Neutrophil (primary cell): ENCODE data around the gene HIVEP3.

Source experiments
- H3K27ac ChIP-seq: fragments of 200-600 bp; sonication (generic); 2 replicates; pipeline ENCODE4 v1.5.1; 2016; ENCODE audit warnings: mild to moderate bottlenecking, moderate library complexity
- H3K27me3 ChIP-seq: fragments of 200-600 bp; sonication (generic); 2 replicates; pipeline ENCODE4 v1.6.0; 2016; ENCODE audit warnings: mild to moderate bottlenecking
- H3K36me3 ChIP-seq: fragments of 200-600 bp; sonication (generic); 2 replicates; pipeline ENCODE4 v1.5.1; 2017
- H3K4me1 ChIP-seq, 2 experiments: fragments of 200-600 bp in 1 of 2; sonication (generic) in 1 of 2; 1 replicate in 1 of 2; 2 replicates in 1 of 2; pipeline versions ENCODE4 v1.5.1 to v1.6.1; 2013 to 2016; ENCODE audit warnings: low read depth in 1 of 2, low read length in 1 of 2, mild to moderate bottlenecking in 1 of 2, moderate library complexity in 1 of 2; ENCODE audit not compliant: control insufficient read depth in 1 of 2, insufficient read depth in 1 of 2
- H3K4me3 ChIP-seq, 2 experiments: fragments of 200-600 bp in 1 of 2; sonication (generic) in 1 of 2; 1 replicate in 1 of 2; 2 replicates in 1 of 2; pipeline ENCODE4 v1.5.1; 2013 to 2016; ENCODE audit warnings: low read depth in 1 of 2, low read length in 1 of 2, mild to moderate bottlenecking in 1 of 2, moderate library complexity in 1 of 2
- H3K9me3 ChIP-seq: fragments of 200-600 bp; sonication (generic); 2 replicates; pipeline ENCODE4 v1.5.1; 2016
- TF ChIP-seq, protein P1 (sequence below): fragments of 200-600 bp; sonication (generic); IDR thresholded peaks from 2 replicates; pipeline ENCODE4 v1.5.1; 2016; ENCODE audit warnings: antibody characterized with exemption

HIVEP3 gene

DNA sequence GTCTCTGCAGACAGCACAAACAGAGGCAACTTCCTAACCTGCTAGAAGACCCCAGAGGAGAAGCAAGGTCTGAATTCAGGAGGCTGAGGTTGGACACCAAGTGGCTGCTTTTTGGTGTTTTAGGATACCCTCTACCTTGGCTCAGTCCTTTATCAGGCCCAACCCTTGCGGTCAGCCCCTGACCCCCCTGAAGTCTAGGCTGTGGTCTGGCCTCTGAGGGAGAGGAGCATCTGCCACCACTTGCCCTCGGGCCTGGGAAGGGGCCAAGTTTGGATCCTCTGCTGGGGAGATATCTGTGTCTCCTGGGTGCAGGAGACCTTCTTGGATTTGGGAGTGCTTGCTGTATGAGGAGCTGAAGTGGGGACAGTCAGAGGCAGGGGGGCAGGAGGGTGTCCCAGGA, 455.2 kb downstream of the HIVEP3 start:
- Histone ChIP-seq H3K27ac (no peak overlapping the region), H3K4me1 (no peaks in the 10 kb centered on the region), H3K4me3 (no peak overlapping the region), H3K9me3 (no peaks in the 10 kb centered on the region), H3K27me3 (no peaks in the 10 kb centered on the region), H3K36me3 (no peaks in the 10 kb centered on the region)
- TF ChIP-seq, protein P1, sequence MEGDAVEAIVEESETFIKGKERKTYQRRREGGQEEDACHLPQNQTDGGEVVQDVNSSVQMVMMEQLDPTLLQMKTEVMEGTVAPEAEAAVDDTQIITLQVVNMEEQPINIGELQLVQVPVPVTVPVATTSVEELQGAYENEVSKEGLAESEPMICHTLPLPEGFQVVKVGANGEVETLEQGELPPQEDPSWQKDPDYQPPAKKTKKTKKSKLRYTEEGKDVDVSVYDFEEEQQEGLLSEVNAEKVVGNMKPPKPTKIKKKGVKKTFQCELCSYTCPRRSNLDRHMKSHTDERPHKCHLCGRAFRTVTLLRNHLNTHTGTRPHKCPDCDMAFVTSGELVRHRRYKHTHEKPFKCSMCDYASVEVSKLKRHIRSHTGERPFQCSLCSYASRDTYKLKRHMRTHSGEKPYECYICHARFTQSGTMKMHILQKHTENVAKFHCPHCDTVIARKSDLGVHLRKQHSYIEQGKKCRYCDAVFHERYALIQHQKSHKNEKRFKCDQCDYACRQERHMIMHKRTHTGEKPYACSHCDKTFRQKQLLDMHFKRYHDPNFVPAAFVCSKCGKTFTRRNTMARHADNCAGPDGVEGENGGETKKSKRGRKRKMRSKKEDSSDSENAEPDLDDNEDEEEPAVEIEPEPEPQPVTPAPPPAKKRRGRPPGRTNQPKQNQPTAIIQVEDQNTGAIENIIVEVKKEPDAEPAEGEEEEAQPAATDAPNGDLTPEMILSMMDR, result no peak

DNA sequence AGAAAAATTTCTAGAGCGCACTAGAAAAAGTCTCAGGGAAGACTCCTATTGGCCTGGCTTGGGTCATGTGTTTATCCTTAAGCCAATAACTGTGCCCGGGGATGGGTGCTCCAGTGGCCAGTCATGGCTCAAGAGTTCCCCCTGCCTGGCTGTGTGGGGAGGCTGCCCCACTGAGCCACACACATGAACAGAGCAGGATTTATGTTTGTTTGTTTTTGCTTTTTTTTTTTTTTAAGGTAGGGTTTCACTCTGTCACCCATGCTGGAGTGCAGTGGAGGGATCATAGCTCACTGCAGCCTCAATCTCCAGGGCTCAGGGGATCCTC, 456.1 kb downstream of the HIVEP3 start:
- TF ChIP-seq, protein P1, result no peak
- H3K4me1 ChIP-seq, result no peaks in the 10 kb centered on the region
- H3K27ac ChIP-seq, result no peak overlapping the region
- no peaks in the 10 kb centered on the region for H3K9me3 ChIP-seq
- no peak overlapping the region for H3K4me3 ChIP-seq
- no peaks in the 10 kb centered on the region for H3K36me3 ChIP-seq
- no peaks in the 10 kb centered on the region for H3K27me3 ChIP-seq

DNA sequence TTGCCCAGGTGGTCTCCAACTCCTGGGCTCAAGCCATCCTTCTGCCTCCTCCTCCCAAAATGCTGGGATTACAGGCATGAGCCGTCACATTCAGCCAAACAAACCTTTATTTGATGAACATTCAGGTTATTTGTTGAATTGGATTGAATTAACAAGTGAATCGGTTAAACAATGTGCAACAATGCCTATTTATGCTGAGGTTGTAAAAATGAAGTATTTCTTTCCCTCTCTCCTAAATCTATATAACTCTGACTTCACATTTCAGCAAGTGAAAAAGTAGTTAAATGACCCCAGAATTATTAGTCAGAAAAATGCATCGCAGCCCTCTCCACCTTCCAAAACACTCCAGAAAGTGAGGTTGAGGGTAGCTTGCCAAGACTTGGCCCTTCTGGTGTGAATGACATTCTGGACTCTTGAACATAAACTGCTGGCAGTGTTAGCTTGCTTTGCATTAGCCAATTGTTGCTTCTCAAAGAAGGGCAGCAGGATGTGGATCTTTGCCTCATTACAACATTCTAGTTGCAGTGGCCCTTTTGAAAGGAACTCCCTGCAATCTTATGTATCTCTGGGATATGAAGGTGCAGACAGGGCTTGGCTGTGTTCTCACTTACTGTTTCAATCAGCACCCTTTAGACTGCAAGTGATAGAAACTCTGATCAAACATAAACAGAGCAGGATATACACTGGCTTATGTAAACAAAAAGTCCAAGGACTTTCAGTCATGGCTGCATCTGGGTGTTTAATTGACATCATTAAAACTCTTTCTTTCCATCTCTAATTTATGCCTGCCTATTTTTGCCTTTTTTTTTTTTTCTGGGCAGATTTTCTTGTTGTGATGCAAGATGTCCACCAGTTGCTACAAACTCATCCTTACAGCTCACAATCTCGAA, 456.7 kb downstream of the HIVEP3 start:
- Histone ChIP-seq H3K4me1 (no peaks in the 10 kb centered on the region), H3K27ac (no peak overlapping the region), H3K27me3 (no peaks in the 10 kb centered on the region), H3K4me3 (no peak overlapping the region), H3K9me3 (no peaks in the 10 kb centered on the region), H3K36me3 (no peaks in the 10 kb centered on the region)
- TF ChIP-seq, protein P1, result no peak

DNA sequence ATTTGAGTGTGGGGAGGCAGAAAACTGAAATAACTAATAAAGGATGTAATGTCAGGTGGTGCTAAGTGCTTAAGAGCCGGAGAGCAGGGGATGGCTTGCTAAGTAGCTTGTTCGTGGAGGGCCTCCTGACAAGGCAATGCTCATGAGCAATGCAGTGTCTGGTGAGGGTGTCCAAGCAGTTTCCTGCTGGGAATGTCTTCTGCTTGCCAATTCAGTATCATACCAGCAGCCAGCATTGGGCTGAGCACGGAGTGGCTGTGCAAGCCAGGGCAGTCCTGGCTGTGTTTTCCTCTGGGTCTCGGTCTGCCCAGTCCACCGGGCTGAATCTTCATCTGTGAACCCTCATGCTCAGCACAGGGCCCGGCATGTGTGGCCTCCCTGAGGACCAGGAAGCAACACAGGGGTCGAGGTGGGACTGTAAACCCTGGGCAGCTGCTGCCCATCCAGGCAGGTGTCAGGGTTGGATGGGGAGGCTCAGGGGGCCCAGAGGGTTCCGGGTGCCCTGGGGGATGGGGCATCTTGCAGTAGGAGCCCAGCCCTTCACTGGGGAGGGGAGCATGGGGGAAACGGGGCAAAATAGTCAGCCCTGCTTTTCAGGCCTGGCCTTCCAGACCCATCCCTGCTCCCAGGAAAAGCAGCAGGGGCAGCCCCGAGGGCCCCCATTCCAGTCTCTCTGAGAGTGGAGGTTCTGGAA, 461.7 kb downstream of the HIVEP3 start:
- H3K9me3 ChIP-seq, result no peaks in the 10 kb centered on the region
- no peaks in the 10 kb centered on the region for H3K4me1 ChIP-seq
- H3K27me3 ChIP-seq, result no peaks in the 10 kb centered on the region
- H3K27ac ChIP-seq, result no peak overlapping the region
- no peak overlapping the region for H3K4me3 ChIP-seq
- TF ChIP-seq, protein P1, result no peak
- no peaks in the 10 kb centered on the region for H3K36me3 ChIP-seq
